Mucosa of rectum (tissue), 2 donors: ENCODE measurements around the gene RGSL1.
"Not testable (repeated sequence)": the region's sequence is repeated elsewhere in the genome, so short reads cannot be mapped to it uniquely, and the experiment has no call there.

Source experiments
- H3K27ac ChIP-seq, 2 donors: one replicate each; pipeline ENCODE4 v1.7.0; 2013; ENCODE audit warnings: inconsistent platforms in 2 of 2, low read depth in 2 of 2, low read length in 2 of 2
- H3K27me3 ChIP-seq, 2 donors: one replicate each; pipeline ENCODE4 v1.7.0; 2013; ENCODE audit warnings: low read length in 2 of 2; ENCODE audit not compliant: control insufficient read depth in 2 of 2, insufficient read depth in 2 of 2
- H3K36me3 ChIP-seq, 2 donors: one replicate each; pipeline ENCODE4 v1.7.0; 2013; ENCODE audit warnings: low read length in 2 of 2; ENCODE audit not compliant: control insufficient read depth in 2 of 2, insufficient read depth in 2 of 2
- H3K4me1 ChIP-seq, 2 donors: one replicate each; pipeline ENCODE4 v1.7.0; 2013; ENCODE audit warnings: low read length in 2 of 2, mild to moderate bottlenecking in 1 of 2; ENCODE audit not compliant: control insufficient read depth in 2 of 2, insufficient read depth in 2 of 2
- H3K4me3 ChIP-seq, 2 donors: one replicate each; pipeline ENCODE4 v1.7.0; 2013; ENCODE audit warnings: low read length in 2 of 2
- H3K9ac ChIP-seq, 2 donors: one replicate each; pipeline ENCODE4 v1.7.0; 2013; ENCODE audit warnings: low read length in 2 of 2, low read depth in 1 of 2, mild to moderate bottlenecking in 1 of 2
- H3K9me3 ChIP-seq, 2 donors: one replicate each; pipeline ENCODE4 v1.7.0; 2013; ENCODE audit warnings: low read length in 2 of 2; ENCODE audit not compliant: control insufficient read depth in 2 of 2
- donor health status: healthy.
- donor health status: Normal muscosa, but diverticular disease.

The RGSL1 gene

DNA sequence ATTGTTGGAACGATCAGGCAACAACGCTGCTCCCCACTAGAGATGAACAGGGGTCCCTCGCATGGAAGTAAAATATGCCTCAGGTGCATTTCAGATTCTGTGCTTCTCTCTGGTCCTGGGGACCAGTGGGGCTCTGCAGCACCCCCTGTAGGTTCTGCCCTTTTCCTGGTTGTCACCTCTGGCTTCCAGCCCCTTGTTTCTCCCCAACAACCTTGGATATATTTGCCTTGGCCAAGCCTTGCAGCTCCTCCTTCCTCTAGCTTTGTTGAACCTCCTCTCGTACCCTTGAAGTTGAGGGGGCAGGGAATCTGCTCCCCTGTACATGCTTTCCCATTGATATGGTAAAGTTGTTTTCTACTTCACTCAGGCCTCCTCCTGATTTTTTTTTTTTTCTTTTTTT, 5.4 kb upstream of the RGSL1 start:
- no peaks in the 10 kb centered on the region for H3K27me3 ChIP-seq
- no peak overlapping the region for H3K27ac ChIP-seq
- H3K4me3 ChIP-seq = no peak overlapping the region
- H3K36me3 ChIP-seq = no peaks in the 10 kb centered on the region
- no peak overlapping the region for H3K9ac ChIP-seq
- H3K9me3 ChIP-seq = no peaks in the 10 kb centered on the region
- no peaks in the 10 kb centered on the region for H3K4me1 ChIP-seq

GRCh38 chr1:182446033-182446669, 3.8 kb upstream of the RGSL1 start:
- Histone ChIP-seq H3K4me3 (no peak overlapping the region), H3K9ac (no peak overlapping the region), H3K27ac (no peak overlapping the region), H3K27me3 (no peaks in the 10 kb centered on the region), H3K4me1 (no peaks in the 10 kb centered on the region), H3K36me3 (no peaks in the 10 kb centered on the region), H3K9me3 (no peaks in the 10 kb centered on the region)

GRCh38 chr1:182447124-182447523, 2.8 kb upstream of the RGSL1 start:
- not testable (repeated sequence) for H3K4me1 ChIP-seq, H3K27me3 ChIP-seq, H3K36me3 ChIP-seq, H3K27ac ChIP-seq, H3K4me3 ChIP-seq, H3K9me3 ChIP-seq, H3K9ac ChIP-seq

- H3K9ac ChIP-seq = no peak overlapping the region
- no peak overlapping the region for H3K4me3 ChIP-seq
- no peaks in the 10 kb centered on the region for H3K36me3 ChIP-seq
- no peak overlapping the region for H3K27ac ChIP-seq
- no peaks in the 10 kb centered on the region for H3K4me1 ChIP-seq
- no peaks in the 10 kb centered on the region for H3K9me3 ChIP-seq
- H3K27me3 ChIP-seq = no peaks in the 10 kb centered on the region
Observed at GRCh38 chr1:182447660-182448059, 2.3 kb upstream of the RGSL1 start.

DNA sequence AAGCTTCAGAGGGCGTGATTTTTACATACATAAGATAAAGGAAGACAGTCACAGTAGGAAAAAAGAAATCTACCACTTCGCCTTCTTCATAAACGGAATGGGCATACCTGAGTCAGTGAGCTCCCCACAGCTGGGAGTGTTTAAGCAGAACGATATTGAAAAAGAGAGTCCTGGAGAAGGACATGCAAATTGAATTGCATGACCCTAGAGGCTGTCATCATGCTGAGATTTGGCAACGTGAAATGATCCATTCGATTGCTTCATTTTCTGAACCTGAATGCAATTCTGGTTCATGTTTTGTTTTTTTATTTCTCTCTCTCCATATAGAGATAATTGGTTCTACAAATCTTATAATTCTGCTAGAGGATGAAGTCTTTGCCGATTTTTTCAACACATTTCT, 3.7 kb downstream of the RGSL1 start:
- Histone ChIP-seq H3K4me3 (no peak overlapping the region), H3K9ac (no peak overlapping the region), H3K9me3 (no peaks in the 10 kb centered on the region), H3K4me1 (no peaks in the 10 kb centered on the region), H3K36me3 (no peaks in the 10 kb centered on the region), H3K27me3 (no peaks in the 10 kb centered on the region), H3K27ac (no peak overlapping the region)

- H3K4me3 ChIP-seq = no peak overlapping the region
- no peaks in the 10 kb centered on the region for H3K36me3 ChIP-seq
- no peaks in the 10 kb centered on the region for H3K27me3 ChIP-seq
- no peak overlapping the region for H3K27ac ChIP-seq
- no peaks in the 10 kb centered on the region for H3K9me3 ChIP-seq
- no peak overlapping the region for H3K9ac ChIP-seq
- H3K4me1 ChIP-seq = no peaks in the 10 kb centered on the region
Observed at GRCh38 chr1:182457844-182458243, 7.9 kb downstream of the RGSL1 start.

DNA sequence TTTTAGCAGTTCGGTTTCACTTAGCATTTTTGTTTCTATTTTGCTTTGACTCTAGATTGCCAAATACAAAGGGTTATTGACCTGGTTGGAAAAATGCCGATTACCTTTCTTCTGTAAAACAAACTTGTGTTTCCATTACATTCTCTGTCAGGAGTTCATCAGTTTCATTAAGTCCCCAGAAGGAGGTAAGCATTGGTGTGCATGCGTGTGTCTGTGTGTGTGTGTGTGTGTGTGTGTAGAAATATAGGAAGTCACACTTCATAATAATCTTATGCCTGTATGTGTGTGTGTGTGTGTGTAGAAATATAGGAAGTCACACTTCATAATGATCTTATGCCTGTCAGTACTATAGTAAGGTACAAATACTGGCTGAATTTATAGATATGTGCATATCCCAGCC, 10.0 kb downstream of the RGSL1 start:
- H3K9me3 ChIP-seq = no peaks in the 10 kb centered on the region
- H3K9ac ChIP-seq = no peak overlapping the region
- no peak overlapping the region for H3K4me3 ChIP-seq
- H3K27me3 ChIP-seq = no peaks in the 10 kb centered on the region
- H3K4me1 ChIP-seq = no peaks in the 10 kb centered on the region
- no peaks in the 10 kb centered on the region for H3K36me3 ChIP-seq
- H3K27ac ChIP-seq = no peak overlapping the region

DNA sequence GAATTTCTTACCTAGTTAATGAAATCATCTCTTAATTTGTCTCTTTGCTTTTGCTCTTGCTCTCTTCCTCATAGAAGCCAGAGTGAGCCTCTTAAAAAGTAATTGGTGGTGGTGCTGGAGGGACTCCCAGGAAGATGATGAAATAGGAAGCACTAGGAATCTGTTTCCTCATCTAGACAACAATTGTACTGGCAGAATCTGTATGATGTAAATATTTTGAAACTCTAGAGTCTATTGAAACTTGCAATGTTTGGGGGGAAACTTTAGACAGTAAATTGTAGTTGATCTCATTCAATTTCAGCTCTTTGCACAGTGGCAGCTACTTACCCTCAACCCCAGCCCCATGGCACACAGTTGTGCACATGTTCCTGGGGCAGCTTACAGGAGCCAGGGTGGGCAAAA, 10.6 kb downstream of the RGSL1 start:
- Histone ChIP-seq H3K27me3 (no peaks in the 10 kb centered on the region), H3K9me3 (no peaks in the 10 kb centered on the region), H3K9ac (no peak overlapping the region), H3K4me1 (no peaks in the 10 kb centered on the region), H3K4me3 (no peak overlapping the region), H3K27ac (no peak overlapping the region), H3K36me3 (no peaks in the 10 kb centered on the region)

GRCh38 chr1:182473556-182473955, 23.6 kb downstream of the RGSL1 start:
- no peaks in the 10 kb centered on the region for H3K9me3 ChIP-seq
- no peak overlapping the region for H3K4me3 ChIP-seq
- no peaks in the 10 kb centered on the region for H3K36me3 ChIP-seq
- no peaks in the 10 kb centered on the region for H3K4me1 ChIP-seq
- H3K9ac ChIP-seq = no peak overlapping the region
- H3K27me3 ChIP-seq = no peaks in the 10 kb centered on the region
- no peak overlapping the region for H3K27ac ChIP-seq

DNA sequence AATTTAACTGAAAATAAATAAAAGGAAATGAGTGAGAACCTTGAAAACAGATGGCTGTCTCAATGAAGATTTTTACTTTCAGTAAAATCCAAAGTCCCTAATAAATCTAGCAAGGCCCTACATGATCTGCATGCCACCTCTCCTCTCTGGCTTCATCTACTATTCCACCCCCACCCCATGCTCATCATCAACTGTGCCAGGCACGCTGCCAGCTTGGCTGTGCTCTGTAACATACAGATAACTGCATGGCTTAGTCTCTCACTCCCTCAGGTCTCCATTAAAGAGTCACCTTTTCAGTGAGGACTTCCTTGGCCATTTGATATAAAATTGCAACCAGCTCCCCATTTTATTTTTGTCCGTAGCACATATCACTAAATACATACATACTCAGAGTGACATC, 26.7 kb downstream of the RGSL1 start:
- Histone ChIP-seq H3K27ac (no peak overlapping the region), H3K9me3 (no peaks in the 10 kb centered on the region), H3K4me3 (no peak overlapping the region), H3K9ac (no peak overlapping the region), H3K4me1 (no peaks in the 10 kb centered on the region), H3K27me3 (no peaks in the 10 kb centered on the region), H3K36me3 (no peaks in the 10 kb centered on the region)

DNA sequence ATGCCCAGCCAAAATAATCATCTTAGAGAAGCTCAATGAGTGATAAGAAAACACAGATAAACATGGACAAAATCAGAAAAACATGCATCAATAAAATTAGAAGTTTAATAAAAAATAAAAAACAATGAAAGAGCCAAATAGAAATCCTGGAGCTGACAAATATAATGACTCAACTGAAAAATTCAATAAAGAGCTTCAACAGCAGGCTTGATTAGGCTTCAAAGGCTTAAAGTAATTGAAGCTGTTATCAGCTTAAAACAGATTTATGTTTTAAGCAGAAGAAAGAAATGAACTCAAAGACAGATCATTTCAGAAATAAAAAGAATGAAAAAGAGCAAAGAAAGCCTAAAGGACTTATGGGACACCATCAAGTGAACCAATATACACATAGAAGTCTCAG, 28.3 kb downstream of the RGSL1 start:
- H3K36me3 ChIP-seq = no peaks in the 10 kb centered on the region
- no peak overlapping the region for H3K9ac ChIP-seq
- no peak overlapping the region for H3K27ac ChIP-seq
- no peaks in the 10 kb centered on the region for H3K4me1 ChIP-seq
- H3K27me3 ChIP-seq = no peaks in the 10 kb centered on the region
- no peak overlapping the region for H3K4me3 ChIP-seq
- H3K9me3 ChIP-seq = no peaks in the 10 kb centered on the region
